ENCODE results near the gene SCP2D1. TPM values are rescaled to one million over a fixed set of nuclear protein-coding genes. Genes with fewer than 3 reads are reported as not detected.

Gene SCP2D1
- total and polyA plus RNA-seq, 2 donors (not counting 1 experiment from before 2014, with no cell fraction given) = not detected

DNA sequence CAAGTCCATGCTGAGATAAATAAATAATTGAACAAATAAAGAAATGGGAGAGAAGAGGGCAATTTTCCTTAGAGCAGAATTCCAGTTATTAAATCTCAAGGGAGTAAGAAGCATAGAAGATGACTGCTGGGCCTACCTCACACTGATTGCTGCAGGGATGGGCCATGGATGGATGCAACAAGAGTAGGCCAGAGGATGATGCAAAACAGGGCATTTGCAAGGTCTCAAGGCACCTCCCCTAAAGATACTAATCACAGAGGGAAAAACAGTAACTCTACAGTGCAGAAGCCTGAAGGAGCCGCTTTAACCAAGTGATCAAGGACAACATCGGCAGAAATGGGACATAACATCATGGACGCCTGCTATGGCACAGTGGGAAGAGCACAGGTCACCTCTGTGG, 1.7 kb upstream of the SCP2D1 start:
- no peaks in the 10 kb centered on the region for H3K4me1 Mint-ChIP-seq
- DNase-seq = no peak
- Histone ChIP-seq H3K27ac (ENCODE audit: low read length in 2 of 2) (no peak overlapping the region), H4K20me1 (ENCODE audit: control insufficient read depth, insufficient read depth, low read length, poor library complexity, severe bottlenecking) (no peaks in the 10 kb centered on the region), H3K27me3 (replicated peaks in 1 of 4; ENCODE audit: control extremely low read depth in 1 of 4, control insufficient read depth in 3 of 4, insufficient read depth in 4 of 4, low read length in 3 of 4) (no peaks in the 10 kb centered on the region), H3K4me2 (replicated peaks; ENCODE audit: low read depth, low read length, poor library complexity, severe bottlenecking) (no peak overlapping the region), H3K4me3 (ENCODE audit: control extremely low read depth in 1 of 5, extremely low read depth in 1 of 5, insufficient read depth in 1 of 5, low read depth in 2 of 5, low read length in 4 of 5) (no peak overlapping the region), H3K9me3 (ENCODE audit: control extremely low read depth in 1 of 3, control insufficient read depth in 2 of 3, insufficient read depth in 1 of 3, low read length in 2 of 3) (peaks cover 0 to 3% (median 0%) of the 10 kb centered on the region in 3 donors), H3K79me2 (ENCODE audit: control insufficient read depth, insufficient read depth, low read length) (no peaks in the 10 kb centered on the region), H2AFZ (ENCODE audit: insufficient read depth, low read depth, low read length, poor library complexity, severe bottlenecking) (no peak overlapping the region), H3K36me3 (replicated peaks in 1 of 2; ENCODE audit: control extremely low read depth in 1 of 2, control insufficient read depth in 1 of 2, extremely low read depth in 1 of 2, insufficient read depth in 2 of 2, low read length in 1 of 2) (no peaks in the 10 kb centered on the region), H3K9ac (ENCODE audit: low read length) (no peak overlapping the region), H3K4me1 (ENCODE audit: control insufficient read depth in 2 of 2, insufficient read depth in 2 of 2, low read length in 2 of 2) (no peaks in the 10 kb centered on the region)
- no peak overlapping the region for H3K4me3 Mint-ChIP-seq
- TF ChIP-seq EZH2 (IDR thresholded peaks at IDR 0.05; ENCODE audit: borderline replicate concordance, insufficient read depth, low read depth, low read length, poor library complexity, severe bottlenecking) = no peak
- TF ChIP-seq, protein P1, sequence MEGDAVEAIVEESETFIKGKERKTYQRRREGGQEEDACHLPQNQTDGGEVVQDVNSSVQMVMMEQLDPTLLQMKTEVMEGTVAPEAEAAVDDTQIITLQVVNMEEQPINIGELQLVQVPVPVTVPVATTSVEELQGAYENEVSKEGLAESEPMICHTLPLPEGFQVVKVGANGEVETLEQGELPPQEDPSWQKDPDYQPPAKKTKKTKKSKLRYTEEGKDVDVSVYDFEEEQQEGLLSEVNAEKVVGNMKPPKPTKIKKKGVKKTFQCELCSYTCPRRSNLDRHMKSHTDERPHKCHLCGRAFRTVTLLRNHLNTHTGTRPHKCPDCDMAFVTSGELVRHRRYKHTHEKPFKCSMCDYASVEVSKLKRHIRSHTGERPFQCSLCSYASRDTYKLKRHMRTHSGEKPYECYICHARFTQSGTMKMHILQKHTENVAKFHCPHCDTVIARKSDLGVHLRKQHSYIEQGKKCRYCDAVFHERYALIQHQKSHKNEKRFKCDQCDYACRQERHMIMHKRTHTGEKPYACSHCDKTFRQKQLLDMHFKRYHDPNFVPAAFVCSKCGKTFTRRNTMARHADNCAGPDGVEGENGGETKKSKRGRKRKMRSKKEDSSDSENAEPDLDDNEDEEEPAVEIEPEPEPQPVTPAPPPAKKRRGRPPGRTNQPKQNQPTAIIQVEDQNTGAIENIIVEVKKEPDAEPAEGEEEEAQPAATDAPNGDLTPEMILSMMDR (IDR thresholded peaks at IDR 0.05) = no peak
- WGBS (ENCODE audit: insufficient coverage) = 100% methylated on average over 3 of the region's 3 CpGs
- H3K27ac Mint-ChIP-seq = no peak overlapping the region
- no peak for ATAC-seq (ENCODE audit: low read depth)
- POLR2A ChIA-PET = no interaction called here
- no peaks in the 10 kb centered on the region for H3K9me3 Mint-ChIP-seq (ENCODE audit: insufficient read depth)
- H3K27me3 Mint-ChIP-seq = no peaks in the 10 kb centered on the region
- CTCF ChIA-PET = no interaction called here
- intact Hi-C loops (cut with micrococcal nuclease) = no loop called here

DNA sequence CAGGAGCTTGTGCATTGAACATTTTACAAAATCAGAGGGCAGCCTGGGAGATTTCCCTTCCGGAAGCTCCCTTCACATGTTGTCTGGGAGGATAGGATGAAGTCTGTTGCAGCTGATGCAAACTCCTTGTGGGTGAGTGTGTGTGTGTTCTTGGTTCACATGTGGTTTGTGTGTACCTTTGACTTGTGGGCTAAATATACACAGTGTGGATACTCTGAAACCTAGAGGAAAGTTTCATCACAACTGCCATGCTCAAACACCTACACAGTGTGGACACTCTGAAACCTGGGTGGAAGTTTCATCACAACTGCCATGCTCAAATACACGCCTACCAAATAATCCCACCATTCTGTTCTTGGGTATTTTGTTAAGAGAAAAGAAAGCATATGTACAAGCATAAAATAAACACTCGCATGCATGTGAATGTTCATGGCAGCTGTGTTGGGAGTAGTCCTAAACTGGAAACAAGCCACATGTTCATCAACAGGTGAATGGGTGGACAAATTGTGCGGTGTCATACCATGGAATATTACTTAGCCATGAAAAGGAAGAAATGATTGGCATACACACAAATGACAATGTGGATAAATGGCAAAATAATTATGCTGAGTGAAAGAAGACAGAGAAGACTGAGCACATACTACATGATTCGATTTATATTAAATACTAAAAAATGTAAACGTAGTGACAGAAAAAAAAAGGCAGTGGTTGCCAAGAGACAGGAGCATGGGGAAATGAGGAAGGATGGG, 1.8 kb downstream of the SCP2D1 start:
- H3K27ac Mint-ChIP-seq = no peak overlapping the region
- 93% methylated on average over 2 of the region's 6 CpGs for WGBS (ENCODE audit: insufficient coverage)

More for the DNA sequence above, 1.8 kb downstream of the SCP2D1 start:
- Mint-ChIP-seq H3K9me3 (ENCODE audit: insufficient read depth) (no peaks in the 10 kb centered on the region), H3K4me1 (no peaks in the 10 kb centered on the region), H3K4me3 (no peak overlapping the region), H3K27me3 (no peaks in the 10 kb centered on the region)
- CTCF ChIA-PET = no interaction called here
- no peak overlapping the region for H3K27ac ChIP-seq (ENCODE audit: low read length in 2 of 2)
- H3K36me3 ChIP-seq (replicated peaks in 1 of 2; ENCODE audit: control extremely low read depth in 1 of 2, control insufficient read depth in 1 of 2, extremely low read depth in 1 of 2, insufficient read depth in 2 of 2, low read length in 1 of 2) = no peaks in the 10 kb centered on the region
- H3K4me3 ChIP-seq (ENCODE audit: control extremely low read depth in 1 of 5, extremely low read depth in 1 of 5, insufficient read depth in 1 of 5, low read depth in 2 of 5, low read length in 4 of 5) = no peak overlapping the region
- TF ChIP-seq, protein P1 (IDR thresholded peaks at IDR 0.05) = no peak
- no peak for TF ChIP-seq EZH2 (IDR thresholded peaks at IDR 0.05; ENCODE audit: borderline replicate concordance, insufficient read depth, low read depth, low read length, poor library complexity, severe bottlenecking)
- intact Hi-C loops (cut with micrococcal nuclease) = no loop called here
- POLR2A ChIA-PET = no interaction called here
- no peak for ATAC-seq (ENCODE audit: low read depth)
- peaks cover 0 to 3% (median 0%) of the 10 kb centered on the region in 3 donors for H3K9me3 ChIP-seq (ENCODE audit: control extremely low read depth in 1 of 3, control insufficient read depth in 2 of 3, insufficient read depth in 1 of 3, low read length in 2 of 3)
- DNase-seq = no peak
- no peaks in the 10 kb centered on the region for H3K4me1 ChIP-seq (ENCODE audit: control insufficient read depth in 2 of 2, insufficient read depth in 2 of 2, low read length in 2 of 2)
- no peaks in the 10 kb centered on the region for H3K27me3 ChIP-seq (replicated peaks in 1 of 4; ENCODE audit: control extremely low read depth in 1 of 4, control insufficient read depth in 3 of 4, insufficient read depth in 4 of 4, low read length in 3 of 4)
- H3K4me2 ChIP-seq (replicated peaks; ENCODE audit: low read depth, low read length, poor library complexity, severe bottlenecking) = no peak overlapping the region
- no peaks in the 10 kb centered on the region for H4K20me1 ChIP-seq (ENCODE audit: control insufficient read depth, insufficient read depth, low read length, poor library complexity, severe bottlenecking)
- H2AFZ ChIP-seq (ENCODE audit: insufficient read depth, low read depth, low read length, poor library complexity, severe bottlenecking) = no peak overlapping the region
- H3K9ac ChIP-seq (ENCODE audit: low read length) = no peak overlapping the region
- no peaks in the 10 kb centered on the region for H3K79me2 ChIP-seq (ENCODE audit: control insufficient read depth, insufficient read depth, low read length)

Data from B cell (primary cell).